ENCODE measurements around the gene TREM1.

DNA sequence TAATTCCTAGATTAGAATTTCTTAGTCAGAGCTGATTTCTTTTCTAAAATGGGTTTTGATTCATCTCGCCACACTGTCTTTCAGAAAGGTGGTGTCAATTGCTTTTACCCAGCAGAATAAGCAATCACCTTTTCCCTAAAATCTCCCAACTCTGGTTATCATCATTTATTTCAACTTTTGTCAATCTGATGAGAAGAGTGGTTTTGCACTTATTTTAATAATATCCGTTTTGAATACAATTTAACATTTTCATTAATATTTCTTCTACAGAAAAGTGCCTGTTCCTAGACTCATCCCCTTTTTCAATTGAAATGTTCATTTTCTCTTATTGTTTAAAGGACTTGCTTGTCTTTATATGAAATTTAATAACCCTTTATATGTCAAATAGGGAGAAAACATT, 40.7 kb upstream of the TREM1 start:
- TF ChIP-seq CTCF (IDR thresholded peaks at IDR 0.05; ENCODE audit: low read length) (no peak), EZH2 (IDR thresholded peaks at IDR 0.05; ENCODE audit: borderline replicate concordance, low read length) (no peak)

Data from OCI-LY1 (cell line).